ENCODE results near the gene KLHDC7A. TPM values are rescaled to one million over a fixed set of nuclear protein-coding genes. Genes with fewer than 3 reads are reported as not detected.
A peak's percentile ranks its signal among the peaks of the same experiment; 100 is the strongest.

The KLHDC7A gene
- total and polyA plus RNA-seq, 10 donors, result not detected

GRCh38 chr1:18515120-18515667 lies 34.5 kb downstream of the KLHDC7A start:
- no peak overlapping the region for H3K4me3 ChIP-seq
- TF ChIP-seq POLR2A (IDR thresholded peaks at IDR 0.05), result no peak
- TF ChIP-seq CTCF (IDR thresholded peaks at IDR 0.05 in 8 of 11, conservative IDR thresholded peaks at IDR 0.05 in 3 of 11), result no peak
- no peak for TF ChIP-seq POLR2AphosphoS5 (IDR thresholded peaks at IDR 0.05)
- H3K4me1 ChIP-seq, result no peaks in the 10 kb centered on the region
- no peak overlapping the region for H3K27ac ChIP-seq
- no peak for DNase-seq
- no peaks in the 10 kb centered on the region for H3K36me3 ChIP-seq
- H3K27me3 ChIP-seq (replicated peaks in 1 of 7), result peaks cover 0 to 26% (median 0%) of the 10 kb centered on the region in 7 donors
- intact Hi-C loops (cut with DNase I; ENCODE audit: low total_unique reads), result no loop called here
- WGBS, 5 donors, result 50 to 77% (median 70%) methylated on average over 1 of the region's 1 CpG
- peaks cover 4 to 40% (median 35%) of the 10 kb centered on the region in 8 donors for H3K9me3 ChIP-seq

- no peaks in the 10 kb centered on the region for H3K4me1 ChIP-seq
- intact Hi-C loops (cut with DNase I; ENCODE audit: low total_unique reads), result no loop called here
- H3K36me3 ChIP-seq, result no peaks in the 10 kb centered on the region
- H3K9me3 ChIP-seq, result peaks cover 4 to 40% (median 35%) of the 10 kb centered on the region in 8 donors
- DNase-seq, result no peak
- peaks cover 0 to 24% (median 0%) of the 10 kb centered on the region in 7 donors for H3K27me3 ChIP-seq (replicated peaks in 1 of 7)
- no peak overlapping the region for H3K4me3 ChIP-seq
- no peak for TF ChIP-seq POLR2AphosphoS5 (IDR thresholded peaks at IDR 0.05)
- TF ChIP-seq POLR2A (IDR thresholded peaks at IDR 0.05), result no peak
- TF ChIP-seq CTCF (IDR thresholded peaks at IDR 0.05 in 8 of 11, conservative IDR thresholded peaks at IDR 0.05 in 3 of 11), result no peak
- 61 to 79% (median 72%) methylated on average over 1 of the region's 1 CpG for WGBS, 5 donors
- H3K27ac ChIP-seq, result no peak overlapping the region
These were observed 35.7 kb downstream of the KLHDC7A start for GRCh38 chr1:18516473-18516872.

GRCh38 chr1:18526436-18527275 lies 45.9 kb downstream of the KLHDC7A start:
- peaks cover 0 to 2% (median 0%) of the 10 kb centered on the region in 8 donors for H3K9me3 ChIP-seq
- no peaks in the 10 kb centered on the region for H3K36me3 ChIP-seq
- H3K4me1 ChIP-seq, result no peaks in the 10 kb centered on the region
- no peak for TF ChIP-seq POLR2A (IDR thresholded peaks at IDR 0.05)
- peak; percentile 4 for DNase-seq
- no peak overlapping the region for H3K4me3 ChIP-seq
- intact Hi-C loops (cut with DNase I; ENCODE audit: low total_unique reads), result no loop called here
- H3K27me3 ChIP-seq (replicated peaks in 1 of 7), result peaks cover 0 to 26% (median 0%) of the 10 kb centered on the region in 7 donors
- H3K27ac ChIP-seq, result no peak overlapping the region
- WGBS, 5 donors, result 67 to 84% (median 74%) methylated on average over 6 of the region's 6 CpGs

- Histone ChIP-seq H3K27me3 (replicated peaks in 1 of 7) (peaks cover 0 to 32% (median 0%) of the 10 kb centered on the region in 7 donors), H3K4me1 (no peaks in the 10 kb centered on the region), H3K4me3 (no peak overlapping the region), H3K36me3 (no peaks in the 10 kb centered on the region), H3K9me3 (no peaks in the 10 kb centered on the region), H3K27ac (no peak overlapping the region)
- TF ChIP-seq POLR2A (IDR thresholded peaks at IDR 0.05) (no peak), POLR2AphosphoS5 (IDR thresholded peaks at IDR 0.05) (no peak), CTCF (IDR thresholded peaks at IDR 0.05 in 8 of 11, conservative IDR thresholded peaks at IDR 0.05 in 3 of 11) (no peak)
- DNase-seq, result no peak
- intact Hi-C loops (cut with DNase I; ENCODE audit: low total_unique reads), result no loop called here
- WGBS, 5 donors, result 69 to 79% (median 72%) methylated on average over 4 of the region's 4 CpGs
These were observed 46.8 kb downstream of the KLHDC7A start for GRCh38 chr1:18527514-18527913.

Measured in spleen (tissue), 11 donors.